Left hindlimb (tissue), 1 donor: Measurements from ENCODE around the gene COQ10A.
"Not testable (repeated sequence)": the region's sequence is repeated elsewhere in the genome, so short reads cannot be mapped to it uniquely, and the experiment has no call there.

Experiments
- DNase-seq: peaks from one replicate; pipeline ENCODE4 v3.0.0-alpha.2; 2018

Gene COQ10A

GRCh38 chr12:56244494-56244893 is 22.2 kb upstream of the COQ10A start:
- peak; percentile 19 for DNase-seq

GRCh38 chr12:56247923-56248322 is 18.8 kb upstream of the COQ10A start:
- peak; percentile 2 for DNase-seq

GRCh38 chr12:56248711-56249110 is 18.0 kb upstream of the COQ10A start:
- peak; percentile 3 for DNase-seq

- DNase-seq = peak; percentile 5
These were observed 14.1 kb upstream of the COQ10A start for GRCh38 chr12:56252649-56253048.

GRCh38 chr12:56253091-56253490 is 13.7 kb upstream of the COQ10A start:
- no peak for DNase-seq

- no peak for DNase-seq
These were observed 11.1 kb upstream of the COQ10A start for GRCh38 chr12:56255671-56256070.

- no peak for DNase-seq
These were observed 10.3 kb upstream of the COQ10A start for GRCh38 chr12:56256326-56256960.

- no peak for DNase-seq
These were observed 9.7 kb upstream of the COQ10A start for GRCh38 chr12:56257071-56257470.

GRCh38 chr12:56257491-56258067 is 9.2 kb upstream of the COQ10A start:
- DNase-seq = no peak

- DNase-seq = peak; percentile 83
These were observed 8.5 kb upstream of the COQ10A start, which contains the start of gene ANKRD52 for GRCh38 chr12:56258068-56258819. Gene ANKRD52 (minus strand): TSS chr12:56258384. CDS start chr12:56258269, 115 bp downstream.

- DNase-seq = no peak
These were observed 7.9 kb upstream of the COQ10A start for GRCh38 chr12:56258820-56259183.

GRCh38 chr12:56260380-56260779 is 6.4 kb upstream of the COQ10A start:
- DNase-seq = no peak

- no peak for DNase-seq
These were observed 5.8 kb upstream of the COQ10A start for GRCh38 chr12:56260921-56261320.

GRCh38 chr12:56261503-56262232 is 5.1 kb upstream of the COQ10A start:
- DNase-seq = no peak

GRCh38 chr12:56262955-56263354 is 3.8 kb upstream of the COQ10A start:
- not testable (repeated sequence) for DNase-seq

- DNase-seq = not testable (repeated sequence)
These were observed 562 bp upstream of the COQ10A start for GRCh38 chr12:56266068-56266692.

- DNase-seq = no peak
These were observed 815 bp downstream of the COQ10A start for GRCh38 chr12:56267443-56268071.

GRCh38 chr12:56271031-56271430 is 4.3 kb downstream of the COQ10A start:
- DNase-seq = no peak

GRCh38 chr12:56272468-56272867 is 5.7 kb downstream of the COQ10A start:
- DNase-seq = not testable (repeated sequence)

- no peak for DNase-seq
These were observed 7.6 kb downstream of the COQ10A start for GRCh38 chr12:56274299-56274698.

GRCh38 chr12:56278905-56279304 is 12.2 kb downstream of the COQ10A start:
- DNase-seq = no peak

GRCh38 chr12:56280849-56281248 is 14.1 kb downstream of the COQ10A start:
- DNase-seq = no peak
